Measurements from ENCODE around the gene UBASH3A. TPM values are rescaled to one million over a fixed set of nuclear protein-coding genes. Genes with fewer than 3 reads are reported as not detected.

The UBASH3A gene
- total RNA-seq, 5 donors from 2014 or later (not counting 1 experiment from before 2014, with no cell fraction given), result 59.1 to 98.8 (median 80.5) TPM

DNA sequence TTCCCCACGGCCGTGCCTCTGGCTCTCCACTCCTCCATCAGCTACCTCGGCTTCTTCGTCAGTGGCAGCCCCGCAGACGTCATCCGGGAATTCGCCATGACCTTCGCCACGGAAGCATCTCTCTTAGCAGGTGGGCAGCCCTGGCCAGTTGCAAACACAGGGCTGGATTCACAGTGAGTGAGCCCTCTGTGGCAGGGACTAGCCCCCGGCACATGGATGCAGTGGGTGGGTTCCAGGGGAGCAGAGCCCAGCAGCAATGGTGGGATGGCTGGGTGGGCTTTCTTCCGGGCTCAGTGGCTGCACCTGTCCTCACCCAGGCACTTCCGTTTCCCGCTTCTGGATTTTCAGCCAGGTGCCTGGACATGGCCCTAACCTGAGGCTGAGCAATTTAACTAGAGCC lies 9.4 kb downstream of the UBASH3A start:
- WGBS (ENCODE audit: insufficient coverage), result 92% methylated on average over 11 of the region's 14 CpGs
- ATAC-seq (replicated peaks in 1 of 4) (no peak), DNase-seq (no peak)
- Mint-ChIP-seq H3K4me1 (peaks cover 26 to 68% (median 65%) of the 10 kb centered on the region in 3 donors), H3K9me3 (no peaks in the 10 kb centered on the region), H3K27me3 (no peaks in the 10 kb centered on the region), H3K36me3 (peaks cover 38% of the 10 kb centered on the region), H3K27ac (peak overlapping the region; percentile 76 to 96), H3K4me3 (peak overlapping the region in 1 of 3 donors; percentile 76)
- H3K9me3 ChIP-seq, result no peaks in the 10 kb centered on the region
- H3K27me3 ChIP-seq (replicated peaks in 1 of 2; ENCODE audit: control insufficient read depth in 2 of 2, extremely low read depth in 1 of 2, insufficient read depth in 2 of 2, low read length in 1 of 2), result no peaks in the 10 kb centered on the region
- ChIA-PET POLR2A (no interaction called here), CTCF (no interaction called here)
- H3K36me3 ChIP-seq (ENCODE audit: control insufficient read depth in 2 of 2, extremely low read depth in 1 of 2, insufficient read depth in 1 of 2, low read length in 1 of 2), result peaks cover 18 to 92% of the 10 kb centered on the region in 2 donors
- peak overlapping the region; percentile 95 for H3K27ac ChIP-seq (ENCODE audit: low read length)
- H3K4me1 ChIP-seq (ENCODE audit: control insufficient read depth in 1 of 2, extremely low read depth in 1 of 2, insufficient read depth in 2 of 2, low read length in 2 of 2), result peaks cover 41 to 90% of the 10 kb centered on the region in 2 experiments
- H3K4me3 ChIP-seq (ENCODE audit: control insufficient read depth in 1 of 2, extremely low read depth in 1 of 2, low read length in 1 of 2), result no peak overlapping the region

- Histone ChIP-seq H3K4me3 (ENCODE audit: control insufficient read depth in 1 of 2, extremely low read depth in 1 of 2, low read length in 1 of 2) (no peak overlapping the region), H3K9me3 (no peaks in the 10 kb centered on the region), H3K27ac (ENCODE audit: low read length) (peak overlapping the region; percentile 95), H3K4me1 (ENCODE audit: control insufficient read depth in 1 of 2, extremely low read depth in 1 of 2, insufficient read depth in 2 of 2, low read length in 2 of 2) (peaks cover 38 to 94% of the 10 kb centered on the region in 2 experiments), H3K27me3 (replicated peaks in 1 of 2; ENCODE audit: control insufficient read depth in 2 of 2, extremely low read depth in 1 of 2, insufficient read depth in 2 of 2, low read length in 1 of 2) (no peaks in the 10 kb centered on the region), H3K36me3 (ENCODE audit: control insufficient read depth in 2 of 2, extremely low read depth in 1 of 2, insufficient read depth in 1 of 2, low read length in 1 of 2) (peaks cover 18 to 92% of the 10 kb centered on the region in 2 donors)
- ChIA-PET CTCF (no interaction called here), POLR2A (no interaction called here)
- ATAC-seq (replicated peaks in 1 of 4), result no peak
- 33% methylated on average over 1 of the region's 4 CpGs for WGBS (ENCODE audit: insufficient coverage)
- Mint-ChIP-seq H3K9me3 (no peaks in the 10 kb centered on the region), H3K27ac (peak overlapping the region; percentile 76 to 96), H3K36me3 (peaks cover 40% of the 10 kb centered on the region), H3K27me3 (no peaks in the 10 kb centered on the region), H3K4me3 (peak overlapping the region in 1 of 3 donors; percentile 76), H3K4me1 (peaks cover 23 to 67% (median 63%) of the 10 kb centered on the region in 3 donors)
- DNase-seq, result peak in 2 of 35 experiments; percentile 15 to 27
These were observed 9.8 kb downstream of the UBASH3A start for GRCh38 chr21:42413500-42413899.

DNA sequence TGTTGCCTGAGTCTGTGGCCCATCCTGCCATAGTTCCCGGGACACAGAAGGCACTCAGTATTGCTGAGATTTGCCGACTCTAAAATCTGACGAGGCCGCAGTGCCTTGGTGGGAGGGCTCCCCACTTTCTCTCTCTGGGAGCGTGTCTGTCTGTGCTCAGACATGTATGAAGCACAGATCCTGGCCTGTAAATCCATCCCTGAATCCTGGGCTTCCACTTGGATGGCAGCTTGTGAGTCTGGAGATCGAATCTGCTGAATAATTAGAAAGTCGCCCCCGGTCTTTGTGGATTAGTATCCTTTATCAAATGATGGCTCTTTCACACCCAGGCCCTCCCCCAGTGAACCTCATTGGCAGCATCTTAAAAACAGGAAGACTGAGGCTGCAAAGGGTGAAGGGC lies 10.4 kb downstream of the UBASH3A start:
- H3K27me3 Mint-ChIP-seq, result no peaks in the 10 kb centered on the region
- Histone ChIP-seq H3K27me3 (replicated peaks in 1 of 2; ENCODE audit: control insufficient read depth in 2 of 2, extremely low read depth in 1 of 2, insufficient read depth in 2 of 2, low read length in 1 of 2) (no peaks in the 10 kb centered on the region), H3K27ac (ENCODE audit: low read length) (peak overlapping the region; percentile 95), H3K4me1 (ENCODE audit: control insufficient read depth in 1 of 2, extremely low read depth in 1 of 2, insufficient read depth in 2 of 2, low read length in 2 of 2) (peaks cover 38 to 92% of the 10 kb centered on the region in 2 experiments), H3K4me3 (ENCODE audit: control insufficient read depth in 1 of 2, extremely low read depth in 1 of 2, low read length in 1 of 2) (no peak overlapping the region), H3K9me3 (no peaks in the 10 kb centered on the region), H3K36me3 (ENCODE audit: control insufficient read depth in 2 of 2, extremely low read depth in 1 of 2, insufficient read depth in 1 of 2, low read length in 1 of 2) (peaks cover 18 to 94% of the 10 kb centered on the region in 2 donors)
- H3K27ac Mint-ChIP-seq, result peak overlapping the region; percentile 93 to 96
- peaks cover 22 to 67% (median 63%) of the 10 kb centered on the region in 3 donors for H3K4me1 Mint-ChIP-seq
- no peaks in the 10 kb centered on the region for H3K9me3 Mint-ChIP-seq
- peak overlapping the region; percentile 22 to 76 (median 25) for H3K4me3 Mint-ChIP-seq
- ChIA-PET CTCF (no interaction called here), POLR2A (no interaction called here)
- no peak for DNase-seq
- WGBS (ENCODE audit: insufficient coverage), result 85% methylated on average over 5 of the region's 8 CpGs
- ATAC-seq (replicated peaks in 1 of 4), result no peak
- peaks cover 46% of the 10 kb centered on the region for H3K36me3 Mint-ChIP-seq

GRCh38 chr21:42414553-42414927 lies 10.8 kb downstream of the UBASH3A start:
- ATAC-seq (replicated peaks in 1 of 4) (peak in 1 of 4 experiments; percentile 2), DNase-seq (peak in 1 of 35 experiments; percentile 18)
- peaks cover 22 to 67% (median 63%) of the 10 kb centered on the region in 3 donors for H3K4me1 Mint-ChIP-seq
- WGBS (ENCODE audit: insufficient coverage), result 77% methylated on average over 6 of the region's 8 CpGs
- CTCF ChIA-PET, result interaction anchor here in 1 of 2 donors (0.6 kb wide), 1 partner anchor 492 kb away, joined by 5 read pairs; no protein-coding TSS in a partner anchor
- peak overlapping the region; percentile 93 to 96 for H3K27ac Mint-ChIP-seq
- Histone ChIP-seq H3K4me1 (ENCODE audit: control insufficient read depth in 1 of 2, extremely low read depth in 1 of 2, insufficient read depth in 2 of 2, low read length in 2 of 2) (peaks cover 38 to 87% of the 10 kb centered on the region in 2 experiments), H3K27ac (ENCODE audit: low read length) (peak overlapping the region; percentile 95), H3K4me3 (ENCODE audit: control insufficient read depth in 1 of 2, extremely low read depth in 1 of 2, low read length in 1 of 2) (no peak overlapping the region), H3K36me3 (ENCODE audit: control insufficient read depth in 2 of 2, extremely low read depth in 1 of 2, insufficient read depth in 1 of 2, low read length in 1 of 2) (peaks cover 18 to 94% of the 10 kb centered on the region in 2 donors), H3K27me3 (replicated peaks in 1 of 2; ENCODE audit: control insufficient read depth in 2 of 2, extremely low read depth in 1 of 2, insufficient read depth in 2 of 2, low read length in 1 of 2) (no peaks in the 10 kb centered on the region), H3K9me3 (no peaks in the 10 kb centered on the region)
- H3K27me3 Mint-ChIP-seq, result no peaks in the 10 kb centered on the region
- no peaks in the 10 kb centered on the region for H3K9me3 Mint-ChIP-seq
- H3K4me3 Mint-ChIP-seq, result peak overlapping the region; percentile 22 to 76 (median 71)
- POLR2A ChIA-PET, result interaction anchor here in 1 of 2 donors (0.6 kb wide), 1 partner anchor 10 kb away, joined by 4 read pairs; no protein-coding TSS in a partner anchor
- H3K36me3 Mint-ChIP-seq, result peaks cover 46% of the 10 kb centered on the region

GRCh38 chr21:42414928-42415769 lies 11.4 kb downstream of the UBASH3A start:
- ChIA-PET POLR2A (interaction anchor here in 1 of 2 donors (0.6 kb wide), 1 partner anchor 11 kb away, joined by 4 read pairs; no protein-coding TSS in a partner anchor), CTCF (interaction anchor here in 1 of 2 donors (0.6 kb wide), 1 partner anchor 493 kb away, joined by 5 read pairs; no protein-coding TSS in a partner anchor)
- H3K9me3 ChIP-seq, result no peaks in the 10 kb centered on the region
- WGBS (ENCODE audit: insufficient coverage), result 8% methylated on average over 24 of the region's 27 CpGs
- no peaks in the 10 kb centered on the region for H3K27me3 ChIP-seq (replicated peaks in 1 of 2; ENCODE audit: control insufficient read depth in 2 of 2, extremely low read depth in 1 of 2, insufficient read depth in 2 of 2, low read length in 1 of 2)
- peak overlapping the region in 1 of 2 donors; percentile 30 for H3K4me3 ChIP-seq (ENCODE audit: control insufficient read depth in 1 of 2, extremely low read depth in 1 of 2, low read length in 1 of 2)
- Mint-ChIP-seq H3K27me3 (no peaks in the 10 kb centered on the region), H3K36me3 (peaks cover 46% of the 10 kb centered on the region), H3K27ac (peak overlapping the region; percentile 93 to 96), H3K4me1 (peaks cover 22 to 68% (median 64%) of the 10 kb centered on the region in 3 donors), H3K9me3 (no peaks in the 10 kb centered on the region), H3K4me3 (peak overlapping the region; percentile 52 to 76 (median 71))
- H3K36me3 ChIP-seq (ENCODE audit: control insufficient read depth in 2 of 2, extremely low read depth in 1 of 2, insufficient read depth in 1 of 2, low read length in 1 of 2), result peaks cover 18 to 94% of the 10 kb centered on the region in 2 donors
- H3K4me1 ChIP-seq (ENCODE audit: control insufficient read depth in 1 of 2, extremely low read depth in 1 of 2, insufficient read depth in 2 of 2, low read length in 2 of 2), result peaks cover 43 to 84% of the 10 kb centered on the region in 2 experiments
- DNase-seq, result peak; percentile 50 to 97 (median 87)
- ATAC-seq (replicated peaks in 1 of 4), result peak; percentile 85 to 91 (median 88)
- H3K27ac ChIP-seq (ENCODE audit: low read length), result peak overlapping the region; percentile 95

- Histone ChIP-seq H3K27me3 (replicated peaks in 1 of 2; ENCODE audit: control insufficient read depth in 2 of 2, extremely low read depth in 1 of 2, insufficient read depth in 2 of 2, low read length in 1 of 2) (no peaks in the 10 kb centered on the region), H3K27ac (ENCODE audit: low read length) (peak overlapping the region; percentile 17), H3K36me3 (ENCODE audit: control insufficient read depth in 2 of 2, extremely low read depth in 1 of 2, insufficient read depth in 1 of 2, low read length in 1 of 2) (peaks cover 6 to 91% of the 10 kb centered on the region in 2 donors), H3K9me3 (no peaks in the 10 kb centered on the region), H3K4me1 (ENCODE audit: control insufficient read depth in 1 of 2, extremely low read depth in 1 of 2, insufficient read depth in 2 of 2, low read length in 2 of 2) (peaks cover 56 to 81% of the 10 kb centered on the region in 2 experiments), H3K4me3 (ENCODE audit: control insufficient read depth in 1 of 2, extremely low read depth in 1 of 2, low read length in 1 of 2) (no peak overlapping the region)
- peak overlapping the region in 1 of 3 donors; percentile 76 for H3K4me3 Mint-ChIP-seq
- ATAC-seq (replicated peaks in 1 of 4) (peak in 2 of 4 experiments; percentile 25 to 35), DNase-seq (peak in 13 of 35 experiments; percentile 26 to 77 (median 41))
- POLR2A ChIA-PET, result interaction anchor here in 1 of 2 donors (0.6 kb wide), 1 partner anchor 14 kb away, joined by 3 read pairs; no protein-coding TSS in a partner anchor
- peak overlapping the region; percentile 44 to 56 for H3K27ac Mint-ChIP-seq
- H3K27me3 Mint-ChIP-seq, result no peaks in the 10 kb centered on the region
- CTCF ChIA-PET, result no interaction called here
- peaks cover 44 to 90% (median 86%) of the 10 kb centered on the region in 3 donors for H3K4me1 Mint-ChIP-seq
- H3K36me3 Mint-ChIP-seq, result peaks cover 66% of the 10 kb centered on the region
- H3K9me3 Mint-ChIP-seq, result no peaks in the 10 kb centered on the region
- WGBS (ENCODE audit: insufficient coverage), result 0% methylated on average over 2 of the region's 6 CpGs
These were observed 13.8 kb downstream of the UBASH3A start for GRCh38 chr21:42417533-42417932.

Measured in T-cell (primary cell).